SK-N-SH treated with all-trans-retinoic acid at 6 μM for 48 hours (cell line): ENCODE measurements around the gene TAOK3.

Experiments used
- ARNTL ChIP-seq: fragments of 450-650 bp; formaldehyde crosslinking; IDR thresholded peaks from 2 replicates; pipeline ENCODE4 v1.5.0; 2020; ENCODE audit warnings: low read depth, mild to moderate bottlenecking, moderate library complexity, borderline replicate concordance
- ZNF70 ChIP-seq: fragments of 450-650 bp; formaldehyde crosslinking; IDR thresholded peaks from 2 replicates; pipeline ENCODE4 v1.5.0; 2020; ENCODE audit warnings: mild to moderate bottlenecking, moderate library complexity

DNA sequence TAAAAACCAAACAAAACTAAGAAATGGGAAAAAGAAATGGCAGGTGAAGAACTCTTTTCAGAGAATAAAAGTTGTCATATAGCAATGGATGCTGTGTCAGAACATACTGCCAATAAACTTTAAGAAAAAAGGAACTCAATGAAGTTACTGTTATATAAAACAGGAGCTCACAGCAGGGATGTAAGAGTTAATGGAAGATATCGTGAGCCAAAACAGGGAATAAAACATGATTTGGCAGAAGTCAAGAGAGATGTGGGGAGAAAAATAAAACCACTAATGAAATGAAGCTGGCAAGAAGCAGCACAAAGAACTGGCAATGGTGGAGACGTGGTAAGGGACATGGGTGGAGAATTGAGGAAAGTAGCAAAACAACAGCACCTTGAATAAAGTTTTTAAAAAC, 61.0 kb downstream of the TAOK3 start:
- no peak for TF ChIP-seq ZNF70 (CRISPR knock-in tag)
- no peak for TF ChIP-seq ARNTL (CRISPR knock-in tag)
